H9 (cell line): Measurements from ENCODE around the gene DHX40. TPM values are rescaled to one million over a fixed set of nuclear protein-coding genes. Genes with fewer than 3 reads are reported as not detected.

Source experiments
- DNase-seq: peaks from one replicate; pipeline ENCODE4 v3.0.0-alpha.2; 2017
- H2AFZ ChIP-seq: one replicate; pipeline ENCODE4 v1.6.1; 2013; ENCODE audit warnings: mild to moderate bottlenecking, low read length, control low read depth, moderate library complexity
- H2AK5ac ChIP-seq: 2 replicates; pipeline ENCODE4 v1.6.1; 2013; ENCODE audit warnings: low read length, control low read depth, mixed read lengths; ENCODE audit not compliant: insufficient read length
- H2BK120ac ChIP-seq: one replicate; pipeline ENCODE4 v1.6.1; 2013; ENCODE audit warnings: low read depth, mild to moderate bottlenecking, low read length, control low read depth, inconsistent platforms; ENCODE audit not compliant: poor library complexity, severe bottlenecking
- H2BK12ac ChIP-seq: 2 replicates; pipeline ENCODE4 v1.6.1; 2013; ENCODE audit warnings: low read length, control low read depth, mixed read lengths, low read depth; ENCODE audit not compliant: insufficient read length
- H2BK15ac ChIP-seq: 2 replicates; pipeline ENCODE4 v1.6.1; 2013; ENCODE audit warnings: low read depth, low read length, control low read depth
- H2BK20ac ChIP-seq: one replicate; pipeline ENCODE4 v1.6.1; 2013; ENCODE audit warnings: low read depth, mild to moderate bottlenecking, low read length, control low read depth, inconsistent platforms; ENCODE audit not compliant: poor library complexity, severe bottlenecking
- H2BK5ac ChIP-seq: 2 replicates; pipeline ENCODE4 v1.6.1; 2013; ENCODE audit warnings: low read length, control low read depth, mixed read lengths; ENCODE audit not compliant: insufficient read length
- H3K14ac ChIP-seq: 2 replicates; pipeline ENCODE4 v1.6.1; 2013; ENCODE audit warnings: low read length, control low read depth; ENCODE audit not compliant: insufficient read depth
- H3K18ac ChIP-seq: 2 replicates; pipeline ENCODE4 v1.6.1; 2013; ENCODE audit warnings: low read depth, mild to moderate bottlenecking, mixed read lengths, low read length, control low read depth; ENCODE audit not compliant: insufficient read length
- H3K23ac ChIP-seq: 2 replicates; pipeline ENCODE4 v1.6.1; 2013; ENCODE audit warnings: low read length, control low read depth, mixed read lengths, low read depth; ENCODE audit not compliant: insufficient read length
- H3K23me2 ChIP-seq: 2 replicates; pipeline ENCODE4 v1.6.1; 2013; ENCODE audit warnings: low read depth, mild to moderate bottlenecking, mixed read lengths, low read length, control low read depth; ENCODE audit not compliant: insufficient read length, poor library complexity, severe bottlenecking
- H3K27ac ChIP-seq: 2 replicates; pipeline ENCODE4 v1.5.1; 2013; ENCODE audit warnings: low read length, control low read depth, mixed read lengths, low read depth; ENCODE audit not compliant: insufficient read length
- H3K27me3 ChIP-seq: 2 replicates; pipeline ENCODE4 v1.6.1; 2013; ENCODE audit warnings: low read length, control low read depth, inconsistent platforms; ENCODE audit not compliant: insufficient read depth
- H3K4ac ChIP-seq: 2 replicates; pipeline ENCODE4 v1.6.1; 2013; ENCODE audit warnings: low read depth, mild to moderate bottlenecking, control low read depth, inconsistent platforms, low read length, moderate library complexity
- H3K4me1 ChIP-seq: 2 replicates; pipeline ENCODE4 v1.6.1; 2013; ENCODE audit warnings: low read length, control low read depth, inconsistent platforms; ENCODE audit not compliant: insufficient read depth
- H3K4me2 ChIP-seq: 2 replicates; pipeline ENCODE4 v1.6.1; 2013; ENCODE audit warnings: low read length, control low read depth, mixed read lengths; ENCODE audit not compliant: insufficient read length, insufficient read depth
- H3K56ac ChIP-seq: 2 replicates; pipeline ENCODE4 v1.6.1; 2013; ENCODE audit warnings: low read depth, mild to moderate bottlenecking, mixed read lengths, low read length, control low read depth; ENCODE audit not compliant: insufficient read length
- H3K79me1 ChIP-seq: 2 replicates; pipeline ENCODE4 v1.6.1; 2013; ENCODE audit warnings: low read depth, mild to moderate bottlenecking, moderate library complexity, low read length, control low read depth, inconsistent platforms; ENCODE audit not compliant: insufficient read depth, poor library complexity, severe bottlenecking
- H3K79me2 ChIP-seq: 2 replicates; pipeline ENCODE4 v1.6.1; 2013; ENCODE audit warnings: low read length, control low read depth, inconsistent platforms; ENCODE audit not compliant: insufficient read depth
- H3K9ac ChIP-seq: 2 replicates; pipeline ENCODE4 v1.6.1; 2013; ENCODE audit warnings: low read length, control low read depth, mixed read lengths; ENCODE audit not compliant: insufficient read length; ENCODE audit errors: extremely low read depth
- H3K9me3 ChIP-seq: one replicate; pipeline ENCODE4 v1.6.1; 2013; ENCODE audit warnings: low read depth, low read length, inconsistent platforms; ENCODE audit not compliant: control insufficient read depth
- H3T11ph ChIP-seq: one replicate; pipeline ENCODE4 v1.6.1; 2013; ENCODE audit warnings: mild to moderate bottlenecking, low read length, control low read depth, inconsistent platforms
- H4K20me1 ChIP-seq: one replicate; pipeline ENCODE4 v1.6.1; 2013; ENCODE audit not compliant: control insufficient read depth, insufficient read length, insufficient read depth
- H4K5ac ChIP-seq: 2 replicates; pipeline ENCODE4 v1.6.1; 2013; ENCODE audit warnings: low read depth, mild to moderate bottlenecking, mixed read lengths, low read length, control low read depth; ENCODE audit not compliant: insufficient read length
- H4K8ac ChIP-seq: replicated peaks from 2 replicates; pipeline ENCODE4 v1.6.1; 2013; ENCODE audit warnings: low read length, control low read depth, mixed read lengths, low read depth; ENCODE audit not compliant: insufficient read length
- H4K91ac ChIP-seq: 2 replicates; pipeline ENCODE4 v1.6.1; 2013; ENCODE audit warnings: low read depth, mild to moderate bottlenecking, moderate library complexity, mixed read lengths, low read length, control low read depth; ENCODE audit not compliant: insufficient read length
- H3K27ac Mint-ChIP-seq, 3 experiments: 2 replicates in 2 of 3; 3 replicates in 1 of 3; pipeline ENCODE4 v1.8.0; 2020 to 2021; ENCODE audit warnings: mixed read lengths in 3 of 3, mild to moderate bottlenecking in 1 of 3, moderate library complexity in 1 of 3
- H3K27me3 Mint-ChIP-seq: 2 replicates; pipeline ENCODE4 v1.8.0; 2021; ENCODE audit warnings: low read depth, mild to moderate bottlenecking, moderate library complexity, mixed read lengths
- H3K36me3 Mint-ChIP-seq, 3 experiments: 2 replicates in 2 of 3; 3 replicates in 1 of 3; pipeline ENCODE4 v1.8.0; 2020 to 2021; ENCODE audit warnings: low read depth in 3 of 3, mixed read lengths in 3 of 3; ENCODE audit not compliant: insufficient read depth in 1 of 3
- H3K4me1 Mint-ChIP-seq, 2 experiments: 2 replicates each; pipeline ENCODE4 v1.8.0; 2020; ENCODE audit warnings: mixed read lengths in 2 of 2
- H3K4me3 Mint-ChIP-seq, 2 experiments: 2 replicates in 1 of 2; 3 replicates in 1 of 2; pipeline ENCODE4 v1.8.0; 2020 to 2021; ENCODE audit warnings: mild to moderate bottlenecking in 2 of 2, mixed read lengths in 2 of 2, moderate library complexity in 1 of 2
- H3K9me3 Mint-ChIP-seq, 2 experiments: 2 replicates in 1 of 2; 3 replicates in 1 of 2; pipeline ENCODE4 v1.8.0; 2020; ENCODE audit warnings: mild to moderate bottlenecking in 2 of 2, mixed read lengths in 2 of 2, moderate library complexity in 1 of 2
- total RNA-seq: library from RNA; stranded (reverse); gene quantifications from 2 replicates; pipeline ENCODE4 v1.2.1, GENCODE V29; 2021
- TF ChIP-seq, protein P1 (sequence below): fragments of 200-600 bp; sonication (generic); conservative IDR thresholded peaks from 3 replicates; pipeline ENCODE4 v1.8.0; 2021; ENCODE audit warnings: antibody characterized with exemption, mild to moderate bottlenecking

The DHX40 gene
- total RNA-seq, 1 experiment from 2014 or later: 28.8 TPM

DNA sequence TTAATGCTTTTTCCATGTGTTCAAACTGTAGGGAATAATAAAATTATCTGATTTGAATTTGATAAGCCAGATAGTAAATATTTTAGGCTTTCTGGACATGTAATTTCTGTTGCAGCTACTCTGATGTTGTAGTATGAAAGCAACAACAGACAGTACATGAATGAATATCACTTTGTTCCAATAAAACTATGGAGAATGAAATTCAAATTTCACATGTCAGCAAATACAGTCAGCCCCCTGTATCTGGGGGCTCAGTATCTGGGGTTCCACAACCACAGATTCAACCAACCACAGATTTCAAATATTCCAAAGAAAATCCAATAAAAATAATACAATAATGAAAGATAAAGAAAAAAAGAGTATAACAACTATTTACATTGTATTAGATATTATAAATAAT is 46.1 kb downstream of the DHX40 start:
- Mint-ChIP-seq H3K27me3 (no peaks in the 10 kb centered on the region), H3K9me3 (no peaks in the 10 kb centered on the region), H3K27ac (no peak overlapping the region), H3K36me3 (peaks cover 9 to 27% (median 24%) of the 10 kb centered on the region in 3 experiments; a peak in 6 of 7 replicates), H3K4me3 (no peak overlapping the region), H3K4me1 (no peaks in the 10 kb centered on the region)
- no peak overlapping the region for H2AK5ac ChIP-seq
- H3K9me3 ChIP-seq: no peaks in the 10 kb centered on the region
- no peak overlapping the region for H3K27ac ChIP-seq
- H3K4me1 ChIP-seq: no peaks in the 10 kb centered on the region
- no peak overlapping the region for H3K56ac ChIP-seq
- no peak overlapping the region for H2AFZ ChIP-seq
- H2BK12ac ChIP-seq: no peak overlapping the region
- no peak for DNase-seq
- no peak overlapping the region for H3K9ac ChIP-seq
- H2BK120ac ChIP-seq: no peak overlapping the region
- TF ChIP-seq, protein P1, sequence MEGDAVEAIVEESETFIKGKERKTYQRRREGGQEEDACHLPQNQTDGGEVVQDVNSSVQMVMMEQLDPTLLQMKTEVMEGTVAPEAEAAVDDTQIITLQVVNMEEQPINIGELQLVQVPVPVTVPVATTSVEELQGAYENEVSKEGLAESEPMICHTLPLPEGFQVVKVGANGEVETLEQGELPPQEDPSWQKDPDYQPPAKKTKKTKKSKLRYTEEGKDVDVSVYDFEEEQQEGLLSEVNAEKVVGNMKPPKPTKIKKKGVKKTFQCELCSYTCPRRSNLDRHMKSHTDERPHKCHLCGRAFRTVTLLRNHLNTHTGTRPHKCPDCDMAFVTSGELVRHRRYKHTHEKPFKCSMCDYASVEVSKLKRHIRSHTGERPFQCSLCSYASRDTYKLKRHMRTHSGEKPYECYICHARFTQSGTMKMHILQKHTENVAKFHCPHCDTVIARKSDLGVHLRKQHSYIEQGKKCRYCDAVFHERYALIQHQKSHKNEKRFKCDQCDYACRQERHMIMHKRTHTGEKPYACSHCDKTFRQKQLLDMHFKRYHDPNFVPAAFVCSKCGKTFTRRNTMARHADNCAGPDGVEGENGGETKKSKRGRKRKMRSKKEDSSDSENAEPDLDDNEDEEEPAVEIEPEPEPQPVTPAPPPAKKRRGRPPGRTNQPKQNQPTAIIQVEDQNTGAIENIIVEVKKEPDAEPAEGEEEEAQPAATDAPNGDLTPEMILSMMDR: no peak
- no peak overlapping the region for H3K23ac ChIP-seq
- H3K18ac ChIP-seq: no peak overlapping the region
- no peaks in the 10 kb centered on the region for H3K23me2 ChIP-seq
- H3K27me3 ChIP-seq: no peaks in the 10 kb centered on the region
- no peak overlapping the region for H3K14ac ChIP-seq
- no peaks in the 10 kb centered on the region for H3K79me2 ChIP-seq
- H2BK5ac ChIP-seq: no peak overlapping the region
- no peaks in the 10 kb centered on the region for H4K20me1 ChIP-seq
- H4K8ac ChIP-seq: no peak overlapping the region
- H3K4me2 ChIP-seq: no peak overlapping the region
- H4K5ac ChIP-seq: no peak overlapping the region
- H4K91ac ChIP-seq: no peak overlapping the region
- no peak overlapping the region for H2BK15ac ChIP-seq
- H3T11ph ChIP-seq: no peak overlapping the region
- no peak overlapping the region for H3K4ac ChIP-seq
- H3K79me1 ChIP-seq: no peaks in the 10 kb centered on the region
- no peak overlapping the region for H2BK20ac ChIP-seq
